HepG2 (cell line): Measurements from ENCODE around the gene MCF2L. TPM values are rescaled to one million over a fixed set of nuclear protein-coding genes. Genes with fewer than 3 reads are reported as not detected.

Source experiments
- ATF7 ChIP-seq, 2 experiments: fragments of 450-650 bp in 1 of 2; sonication (generic) in 1 of 2; formaldehyde crosslinking in 1 of 2; IDR thresholded peaks; 2 replicates each; pipeline versions ENCODE4 v1.4.0 to v1.6.1; 2016 to 2020; ENCODE audit warnings: antibody characterized with exemption in 1 of 2, mild to moderate bottlenecking in 1 of 2, missing genetic modification reagents in 1 of 2
- ATRX ChIP-seq: sonication (generic); formaldehyde crosslinking; IDR thresholded peaks from 2 replicates; pipeline ENCODE4 v1.4.0; 2020; ENCODE audit warnings: missing genetic modification reagents, borderline replicate concordance
- CHD4 ChIP-seq: fragments of 200-600 bp; sonication (generic); IDR thresholded peaks from 2 replicates; pipeline ENCODE4 v1.7.0; 2017; ENCODE audit warnings: mild to moderate bottlenecking, low read length, borderline replicate concordance
- CREM ChIP-seq, 2 experiments: sonication (generic) in 1 of 2; formaldehyde crosslinking in 1 of 2; IDR thresholded peaks; 2 replicates each; pipeline versions ENCODE4 v1.4.0 to v1.6.1; 2016 to 2020; ENCODE audit warnings: antibody characterized with exemption in 1 of 2, mild to moderate bottlenecking in 1 of 2, missing genetic modification reagents in 1 of 2
- FOXA3 ChIP-seq: IDR thresholded peaks from 2 replicates; pipeline ENCODE4 v1.6.1; 2016; ENCODE audit warnings: missing genetic modification reagents, missing compliant biosample characterization
- HOXA3 ChIP-seq: sonication (generic); formaldehyde crosslinking; IDR thresholded peaks from 2 replicates; pipeline ENCODE4 v1.5.0; 2020; ENCODE audit warnings: missing genetic modification reagents
- KLF15 ChIP-seq: sonication (generic); formaldehyde crosslinking; IDR thresholded peaks from 2 replicates; pipeline ENCODE4 v1.8.1; 2023; ENCODE audit warnings: borderline replicate concordance, mild to moderate bottlenecking, inconsistent platforms, missing genetic modification reagents, mixed read lengths
- KLF16 ChIP-seq, 2 experiments: sonication (generic) in 1 of 2; formaldehyde crosslinking in 1 of 2; IDR thresholded peaks; 2 replicates each; pipeline versions ENCODE4 v1.6.1 to v1.8.0; 2016 to 2023; ENCODE audit warnings: missing genetic modification reagents in 2 of 2, missing compliant biosample characterization in 1 of 2
- RBAK ChIP-seq: sonication (generic); formaldehyde crosslinking; IDR thresholded peaks from 2 replicates; pipeline ENCODE4 v1.5.1; 2020; ENCODE audit warnings: mild to moderate bottlenecking, missing genetic modification reagents
- SNRNP70 ChIP-seq: fragments of 200-400 bp; formaldehyde crosslinking; IDR thresholded peaks from 2 replicates; pipeline ENCODE4 v1.6.1; 2017; ENCODE audit warnings: mild to moderate bottlenecking, low read depth, low read length, moderate library complexity
- ZBTB33 ChIP-seq: sonication (generic); formaldehyde crosslinking; IDR thresholded peaks from 2 replicates; pipeline ENCODE4 v1.4.0; 2020; ENCODE audit warnings: missing genetic modification reagents
- ZBTB37 ChIP-seq: sonication (generic); formaldehyde crosslinking; IDR thresholded peaks from 2 replicates; pipeline ENCODE4 v1.4.0; 2020; ENCODE audit warnings: mild to moderate bottlenecking, missing genetic modification reagents
- ZFX ChIP-seq: sonication (generic); formaldehyde crosslinking; IDR thresholded peaks from 2 replicates; pipeline ENCODE4 v1.4.0; 2020; ENCODE audit warnings: mild to moderate bottlenecking, low read depth, missing genetic modification reagents, moderate library complexity
- ZNF335 ChIP-seq: sonication (generic); formaldehyde crosslinking; IDR thresholded peaks from 2 replicates; pipeline ENCODE4 v1.4.0; 2020; ENCODE audit warnings: missing genetic modification reagents
- ZNF607 ChIP-seq: sonication (generic); formaldehyde crosslinking; IDR thresholded peaks from 2 replicates; pipeline ENCODE4 v1.5.1; 2020; ENCODE audit warnings: missing genetic modification reagents, mild to moderate bottlenecking, borderline replicate concordance
- ZNF746 ChIP-seq: sonication (generic); formaldehyde crosslinking; IDR thresholded peaks from 2 replicates; pipeline ENCODE4 v1.8.0; 2022; ENCODE audit warnings: mild to moderate bottlenecking, missing genetic modification reagents
- ZNF780A ChIP-seq: sonication (generic); formaldehyde crosslinking; IDR thresholded peaks from 2 replicates; pipeline ENCODE4 v1.8.0; 2022; ENCODE audit warnings: mild to moderate bottlenecking, missing genetic modification reagents, moderate library complexity
- polyA plus RNA-seq, 8 experiments: library from polyadenylated mRNA; depleted of rRNA in 3 of 8; stranded (reverse) in 7 of 8; unstranded in 1 of 8; fragments of >200 nt; fragmentation: Illumina TruSeq in 4 of 8; extraction: Trizol in 4 of 8; gene quantifications; 2 replicates each; pipeline versions ENCODE4 v1.2.1 to v1.2.3, GENCODE V29; 2011 to 2016; ENCODE audit warnings: low read depth in 4 of 8, missing spikeins in 1 of 8, mixed read lengths in 1 of 8; ENCODE audit not compliant: insufficient read depth in 1 of 8
- total RNA-seq, 5 experiments: library from RNA; depleted of rRNA; stranded (reverse); fragments of >200 nt; fragmentation: Illumina TruSeq; extraction: Trizol; gene quantifications; 2 replicates each; pipeline ENCODE4 v1.2.3, GENCODE V29; 2016; ENCODE audit warnings: low read depth in 1 of 5
- TF ChIP-seq, protein P1 (sequence below): sonication (generic); formaldehyde crosslinking; IDR thresholded peaks from 2 replicates; pipeline ENCODE4 v1.8.0; 2022; ENCODE audit warnings: missing genetic modification reagents, mild to moderate bottlenecking, moderate library complexity, borderline replicate concordance
- TF ChIP-seq, protein P2 (sequence below): sonication (generic); formaldehyde crosslinking; conservative IDR thresholded peaks from 2 replicates; pipeline ENCODE4 v1.8.0; 2022; ENCODE audit warnings: low read depth, missing genetic modification reagents
- TF ChIP-seq, protein P3 (sequence below): sonication (generic); formaldehyde crosslinking; IDR thresholded peaks from 2 replicates; pipeline ENCODE4 v1.8.1; 2023; ENCODE audit warnings: mild to moderate bottlenecking, inconsistent platforms, moderate library complexity, missing genetic modification reagents, borderline replicate concordance

MCF2L gene
- total and polyA plus RNA-seq, 2 of the 13 experiments (the other 11 are each of a cell fraction or from before 2014, with no cell fraction given), result 19.4 to 28.4 TPM

GRCh38 chr13:112942689-112943308 is 26.2 kb upstream of the MCF2L start (continued):
- TF ChIP-seq, protein P1, sequence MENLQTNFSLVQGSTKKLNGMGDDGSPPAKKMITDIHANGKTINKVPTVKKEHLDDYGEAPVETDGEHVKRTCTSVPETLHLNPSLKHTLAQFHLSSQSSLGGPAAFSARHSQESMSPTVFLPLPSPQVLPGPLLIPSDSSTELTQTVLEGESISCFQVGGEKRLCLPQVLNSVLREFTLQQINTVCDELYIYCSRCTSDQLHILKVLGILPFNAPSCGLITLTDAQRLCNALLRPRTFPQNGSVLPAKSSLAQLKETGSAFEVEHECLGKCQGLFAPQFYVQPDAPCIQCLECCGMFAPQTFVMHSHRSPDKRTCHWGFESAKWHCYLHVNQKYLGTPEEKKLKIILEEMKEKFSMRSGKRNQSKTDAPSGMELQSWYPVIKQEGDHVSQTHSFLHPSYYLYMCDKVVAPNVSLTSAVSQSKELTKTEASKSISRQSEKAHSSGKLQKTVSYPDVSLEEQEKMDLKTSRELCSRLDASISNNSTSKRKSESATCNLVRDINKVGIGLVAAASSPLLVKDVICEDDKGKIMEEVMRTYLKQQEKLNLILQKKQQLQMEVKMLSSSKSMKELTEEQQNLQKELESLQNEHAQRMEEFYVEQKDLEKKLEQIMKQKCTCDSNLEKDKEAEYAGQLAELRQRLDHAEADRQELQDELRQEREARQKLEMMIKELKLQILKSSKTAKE (CRISPR knock-in tag), result no peak
- TF ChIP-seq RBAK (CRISPR knock-in tag) (no peak), ATRX (CRISPR knock-in tag) (no peak), ZBTB37 (CRISPR knock-in tag) (no peak), FOXA3 (CRISPR knock-in tag) (peak; percentile 66), KLF16 (CRISPR knock-in tag; IDR thresholded peaks at IDR 0.05) (peak in 1 of 2 experiments; percentile 55; a peak in 2 of 4 replicates), ZFX (CRISPR knock-in tag) (peak; percentile 31; the same call in 1 of the 2 replicates), ZBTB33 (CRISPR knock-in tag) (peak; percentile 83), ZNF607 (CRISPR knock-in tag) (no peak), ZNF780A (CRISPR knock-in tag) (no peak), ZNF335 (CRISPR knock-in tag) (peak; percentile 52; the same call in 1 of the 2 replicates), CREM (IDR thresholded peaks at IDR 0.05) (no peak), CREM (CRISPR knock-in tag; IDR thresholded peaks at IDR 0.05) (no peak), KLF15 (CRISPR knock-in tag) (no peak), HOXA3 (peak; percentile 59; the same call in 1 of the 2 replicates), ZNF746 (CRISPR knock-in tag) (no peak), CHD4 (no peak), ATF7 (IDR thresholded peaks at IDR 0.05) (no peak), ATF7 (CRISPR knock-in tag; IDR thresholded peaks at IDR 0.05) (no peak; the same call in 1 of the 2 replicates), SNRNP70 (no peak)
- TF ChIP-seq, protein P2, sequence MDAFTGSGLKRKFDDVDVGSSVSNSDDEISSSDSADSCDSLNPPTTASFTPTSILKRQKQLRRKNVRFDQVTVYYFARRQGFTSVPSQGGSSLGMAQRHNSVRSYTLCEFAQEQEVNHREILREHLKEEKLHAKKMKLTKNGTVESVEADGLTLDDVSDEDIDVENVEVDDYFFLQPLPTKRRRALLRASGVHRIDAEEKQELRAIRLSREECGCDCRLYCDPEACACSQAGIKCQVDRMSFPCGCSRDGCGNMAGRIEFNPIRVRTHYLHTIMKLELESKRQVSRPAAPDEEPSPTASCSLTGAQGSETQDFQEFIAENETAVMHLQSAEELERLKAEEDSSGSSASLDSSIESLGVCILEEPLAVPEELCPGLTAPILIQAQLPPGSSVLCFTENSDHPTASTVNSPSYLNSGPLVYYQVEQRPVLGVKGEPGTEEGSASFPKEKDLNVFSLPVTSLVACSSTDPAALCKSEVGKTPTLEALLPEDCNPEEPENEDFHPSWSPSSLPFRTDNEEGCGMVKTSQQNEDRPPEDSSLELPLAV (CRISPR knock-in tag), result no peak
- TF ChIP-seq, protein P3, sequence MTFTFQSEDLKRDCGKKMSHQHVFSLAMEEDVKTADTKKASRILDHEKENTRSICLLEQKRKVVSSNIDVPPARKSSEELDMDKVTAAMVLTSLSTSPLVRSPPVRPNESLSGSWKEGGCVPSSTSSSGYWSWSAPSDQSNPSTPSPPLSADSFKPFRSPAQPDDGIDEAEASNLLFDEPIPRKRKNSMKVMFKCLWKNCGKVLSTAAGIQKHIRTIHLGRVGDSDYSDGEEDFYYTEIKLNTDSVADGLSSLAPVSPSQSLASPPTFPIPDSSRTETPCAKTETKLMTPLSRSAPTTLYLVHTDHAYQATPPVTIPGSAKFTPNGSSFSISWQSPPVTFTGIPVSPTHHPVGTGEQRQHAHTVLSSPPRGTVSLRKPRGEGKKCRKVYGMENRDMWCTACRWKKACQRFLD (CRISPR knock-in tag), result no peak
